ENCODE results near the gene BTG4. TPM values are rescaled to one million over a fixed set of nuclear protein-coding genes. Genes with fewer than 3 reads are reported as not detected.
A peak's percentile ranks its signal among the peaks of the same experiment; 100 is the strongest.

The BTG4 gene
- total and polyA plus RNA-seq, 2 of the 8 experiments (the other 6 are each of a cell fraction or from before 2014, with no cell fraction given), result 0.06 TPM; not detected in 1

DNA sequence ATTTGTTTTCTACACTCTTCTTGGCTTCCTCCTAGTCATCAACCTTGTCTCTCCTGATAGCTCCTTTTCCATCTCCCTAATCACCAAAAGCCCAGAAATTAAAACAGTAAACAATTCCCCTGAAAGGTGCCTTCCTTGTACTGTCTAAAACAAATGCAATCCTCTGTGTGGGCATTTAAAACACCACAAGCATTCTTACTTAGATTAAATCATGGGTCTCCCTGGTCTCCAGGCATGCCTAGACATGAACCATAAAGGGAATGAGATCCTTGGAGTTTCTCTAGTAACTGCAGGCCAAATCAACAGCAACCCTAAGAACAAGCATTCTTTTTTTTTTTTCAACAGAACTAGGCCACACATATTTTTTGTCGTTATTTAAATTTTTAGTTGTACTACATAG lies 1.9 kb downstream of the BTG4 start:
- ChIA-PET CTCF (ENCODE audit: partially characterized antibody) (interaction anchor here (0.7 to 0.8 kb wide), 2 partner anchors 58 to 657 kb away, joined by 3 to 7 read pairs; partner anchors contain the start of gene TEX12), POLR2A (ENCODE audit: partially characterized antibody) (no interaction called here)
- Histone ChIP-seq H2BK120ac (replicated peaks; ENCODE audit: low read depth, low read length) (peak overlapping the region; percentile 63), H3K27ac (ENCODE audit: low read depth, low read length) (no peak overlapping the region), H3K4me1 (replicated peaks in 1 of 4; ENCODE audit: control insufficient read depth in 3 of 4, insufficient read depth in 4 of 4, low read length in 3 of 4) (peaks cover 0 to 10% (median 6%) of the 10 kb centered on the region in 4 experiments; a peak in 5 of 7 replicates), H4K8ac (ENCODE audit: extremely low read depth, insufficient read depth, low read length) (no peak overlapping the region), H2BK12ac (ENCODE audit: low read depth, low read length) (no peak overlapping the region), H3K4me2 (ENCODE audit: insufficient read depth in 1 of 2, low read depth in 2 of 2, low read length in 2 of 2) (no peak overlapping the region), H3K4me3 (ENCODE audit: extremely low read depth in 1 of 4, insufficient read depth in 2 of 4, low read depth in 3 of 4, low read length in 4 of 4) (no peak overlapping the region), H3K9me3 (ENCODE audit: insufficient read depth in 2 of 2, low read depth in 1 of 2, low read length in 1 of 2) (no peaks in the 10 kb centered on the region), H4K5ac (ENCODE audit: insufficient read length, low read depth, low read length) (no peak overlapping the region), H3K56ac (replicated peaks; ENCODE audit: insufficient read length, low read depth, low read length) (no peak overlapping the region), H2AFZ (ENCODE audit: low read length) (peak overlapping the region; percentile 24; the same call in 1 of the 2 replicates), H3K27me3 (replicated peaks in 1 of 4; ENCODE audit: control insufficient read depth in 3 of 4, extremely low read depth in 1 of 4, insufficient read depth in 3 of 4, low read length in 3 of 4) (peaks cover 11 to 35% (median 26%) of the 10 kb centered on the region in 4 experiments), H3K14ac (ENCODE audit: insufficient read length) (no peak overlapping the region), H2AK5ac (ENCODE audit: low read depth, low read length) (no peak overlapping the region), H3K36me3 (ENCODE audit: control insufficient read depth in 2 of 4, insufficient read depth in 4 of 4, low read length in 3 of 4) (no peaks in the 10 kb centered on the region), H3K4ac (replicated peaks; ENCODE audit: insufficient read length, low read depth, low read length) (peak overlapping the region; percentile 59), H2BK5ac (ENCODE audit: low read depth, low read length) (no peak overlapping the region), H3K79me1 (ENCODE audit: low read depth, low read length) (no peaks in the 10 kb centered on the region), H3K23ac (ENCODE audit: insufficient read length) (no peak overlapping the region), H4K91ac (replicated peaks; ENCODE audit: insufficient read length, low read length) (no peak overlapping the region), H2BK20ac (ENCODE audit: low read length) (no peak overlapping the region), H3K18ac (ENCODE audit: extremely low read depth, low read length) (no peak overlapping the region; the same call in 1 of the 2 replicates), H3K23me2 (ENCODE audit: low read depth, low read length) (peaks cover 9% of the 10 kb centered on the region; the same call in 1 of the 2 replicates), H3K79me2 (ENCODE audit: control insufficient read depth in 1 of 2, insufficient read depth in 2 of 2, low read length in 2 of 2) (no peaks in the 10 kb centered on the region), H2BK15ac (ENCODE audit: low read length) (no peak overlapping the region), H3K9ac (replicated peaks in 1 of 4; ENCODE audit: extremely low read depth in 1 of 4, low read depth in 3 of 4, low read length in 3 of 4) (no peak overlapping the region), H4K20me1 (replicated peaks in 1 of 2; ENCODE audit: control insufficient read depth in 1 of 2, insufficient read depth in 2 of 2, low read length in 2 of 2) (no peaks in the 10 kb centered on the region)
- FAIRE-seq (no peak), DNase-seq (ENCODE audit: low read depth in 1 of 2, low spot score in 2 of 2) (no peak)
- no peak for TF ChIP-seq CHD2 (IDR thresholded peaks at IDR 0.05; ENCODE audit: low read length)
- TF ChIP-seq GABPA (IDR thresholded peaks at IDR 0.05; ENCODE audit: borderline replicate concordance, insufficient read depth, low read length), result no peak
- no peak for TF ChIP-seq MAX (IDR thresholded peaks at IDR 0.05)
- no peak for TF ChIP-seq SIRT6 (IDR thresholded peaks at IDR 0.05; ENCODE audit: low read length)
- TF ChIP-seq FOSL1 (IDR thresholded peaks at IDR 0.05; ENCODE audit: insufficient read depth, low read depth, low read length), result no peak
- TF ChIP-seq, protein P1, sequence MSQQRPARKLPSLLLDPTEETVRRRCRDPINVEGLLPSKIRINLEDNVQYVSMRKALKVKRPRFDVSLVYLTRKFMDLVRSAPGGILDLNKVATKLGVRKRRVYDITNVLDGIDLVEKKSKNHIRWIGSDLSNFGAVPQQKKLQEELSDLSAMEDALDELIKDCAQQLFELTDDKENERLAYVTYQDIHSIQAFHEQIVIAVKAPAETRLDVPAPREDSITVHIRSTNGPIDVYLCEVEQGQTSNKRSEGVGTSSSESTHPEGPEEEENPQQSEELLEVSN (IDR thresholded peaks at IDR 0.05), result no peak
- 82% methylated on average over 1 of the region's 1 CpG; no CpG with 5 or more reads in 1 of the 2 experiments for WGBS, 2 experiments (ENCODE audit: extremely low coverage in 1 of 2, insufficient coverage in 1 of 2, insufficient read length in 1 of 2, insufficient replicate concordance in 2 of 2, low coverage in 1 of 2, low lambda C conversion rate in 2 of 2, missing lambda C conversion rate in 1 of 2)

Data from H1 (cell line).